Natural killer cell treated with Interleukin-12 subunit alpha and Interleukin-12 subunit beta and Interleukin-15 and Interleukin-18, amount 100 ng/mL, for 72 hours (primary cell): Measurements from ENCODE around the gene CCDC6. TPM values are rescaled to one million over a fixed set of nuclear protein-coding genes. Genes with fewer than 3 reads are reported as not detected.

ENCODE experiments used
- ATAC-seq, 2 donors: fragments of 150-1000 bp; cut with Tn5 transposase in 1 of 2; sonication (Bioruptor Pico), chemical (Tn5 transposase) in 1 of 2; 2 replicates each; pipeline ENCODE4 v1.10.0; 2021
- DNase-seq: peaks from one replicate; pipeline ENCODE4 v3.0.0; 2022; ENCODE audit warnings: low spot score
- H3K27ac Mint-ChIP-seq, 2 donors: 1 replicate in 1 of 2; 2 replicates in 1 of 2; pipeline ENCODE4 v1.8.0; 2022; ENCODE audit warnings: mixed read lengths in 2 of 2, mild to moderate bottlenecking in 1 of 2, moderate library complexity in 1 of 2
- H3K27me3 Mint-ChIP-seq, 2 donors: 1 replicate in 1 of 2; 2 replicates in 1 of 2; pipeline ENCODE4 v1.8.0; 2022; ENCODE audit warnings: mixed read lengths in 2 of 2
- H3K36me3 Mint-ChIP-seq: one replicate; pipeline ENCODE4 v1.8.0; 2022; ENCODE audit warnings: mixed read lengths
- H3K4me1 Mint-ChIP-seq, 2 donors: 1 replicate in 1 of 2; 2 replicates in 1 of 2; pipeline ENCODE4 v1.8.0; 2022; ENCODE audit warnings: low read depth in 2 of 2, mixed read lengths in 2 of 2, mild to moderate bottlenecking in 1 of 2
- H3K4me3 Mint-ChIP-seq: one replicate; pipeline ENCODE4 v1.8.0; 2022; ENCODE audit warnings: mixed read lengths
- H3K9me3 Mint-ChIP-seq: 2 replicates; pipeline ENCODE4 v1.8.0; 2022; ENCODE audit warnings: mixed read lengths
- total RNA-seq, 2 donors: library from RNA; stranded (reverse); gene quantifications; one replicate each; pipeline ENCODE4 v1.2.3, GENCODE V29; 2022

Gene CCDC6
- total RNA-seq, 2 donors from 2014 or later: 65.7 to 104 TPM

DNA sequence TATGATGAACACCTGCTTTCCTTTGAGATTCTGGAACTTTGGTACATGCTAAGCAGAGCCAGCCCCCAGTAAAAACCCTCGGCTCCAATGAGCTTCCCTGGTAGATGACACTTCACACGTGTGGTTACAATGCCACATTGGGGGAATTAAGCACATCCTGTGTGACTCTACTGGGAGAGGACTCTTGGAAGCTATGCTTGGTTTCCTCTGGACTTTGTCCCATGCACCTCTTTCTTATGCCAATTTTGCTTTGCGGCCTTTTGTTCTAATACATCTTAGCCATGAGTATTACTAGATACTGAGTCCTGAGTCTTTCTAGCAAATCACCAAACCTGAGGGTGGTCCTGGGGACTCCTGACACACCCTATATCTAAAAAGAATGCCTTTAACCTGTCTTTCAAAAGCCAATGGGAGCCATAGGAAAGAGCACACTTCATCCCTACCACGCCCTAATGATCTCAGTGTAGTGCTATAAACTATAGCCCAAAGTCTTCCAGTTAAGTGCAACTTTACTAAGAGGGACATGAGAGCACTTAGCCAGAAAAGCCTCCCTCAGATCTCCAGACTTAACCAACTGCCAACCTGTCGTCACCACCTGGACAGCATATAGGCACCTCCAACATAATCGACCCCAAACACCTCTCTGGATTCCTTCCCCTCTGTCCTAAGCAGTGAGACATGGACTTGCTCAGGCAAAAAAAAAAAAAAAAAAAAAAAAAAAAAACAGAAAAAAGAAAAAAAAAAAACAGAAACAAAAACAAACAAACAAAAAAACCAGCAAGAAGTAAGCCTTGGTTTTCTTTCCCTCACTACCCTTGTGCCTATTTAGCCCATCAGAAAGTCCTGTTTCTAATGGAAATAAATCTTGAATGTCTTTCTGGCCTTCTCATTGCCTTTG lies 37.4 kb downstream of the CCDC6 start:
- DNase-seq: no peak
- Mint-ChIP-seq H3K9me3 (no peaks in the 10 kb centered on the region), H3K27me3 (no peaks in the 10 kb centered on the region), H3K27ac (peak overlapping the region in 1 of 2 donors; percentile 74), H3K36me3 (no peaks in the 10 kb centered on the region), H3K4me1 (peaks cover 70 to 73% of the 10 kb centered on the region in 2 donors), H3K4me3 (no peak overlapping the region)
- ATAC-seq: no peak

DNA sequence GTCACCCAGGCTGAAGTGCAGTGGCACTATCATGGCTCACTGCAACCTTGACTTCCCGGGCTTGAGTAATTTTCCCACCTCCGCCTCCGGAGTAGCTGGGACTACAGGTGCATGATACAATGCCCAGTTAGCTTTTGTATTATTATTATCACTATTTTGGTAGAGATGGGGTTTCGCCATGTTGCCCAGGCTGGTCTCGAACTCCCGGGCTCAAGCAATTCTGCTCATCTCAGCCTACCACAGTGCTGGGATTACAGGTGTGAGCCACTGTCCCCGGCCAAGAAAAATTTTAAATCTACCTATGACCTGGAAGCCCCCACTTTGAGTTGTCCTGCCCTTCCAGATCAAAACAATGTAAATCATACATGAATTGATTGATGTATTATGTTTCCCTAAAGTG lies 38.8 kb downstream of the CCDC6 start:
- H3K27me3 Mint-ChIP-seq: no peaks in the 10 kb centered on the region
- no peak for ATAC-seq
- H3K4me1 Mint-ChIP-seq: peaks cover 61 to 63% of the 10 kb centered on the region in 2 donors
- H3K9me3 Mint-ChIP-seq: no peaks in the 10 kb centered on the region
- H3K36me3 Mint-ChIP-seq: no peaks in the 10 kb centered on the region
- no peak for DNase-seq
- peak overlapping the region in 1 of 2 donors; percentile 74 for H3K27ac Mint-ChIP-seq
- H3K4me3 Mint-ChIP-seq: no peak overlapping the region

DNA sequence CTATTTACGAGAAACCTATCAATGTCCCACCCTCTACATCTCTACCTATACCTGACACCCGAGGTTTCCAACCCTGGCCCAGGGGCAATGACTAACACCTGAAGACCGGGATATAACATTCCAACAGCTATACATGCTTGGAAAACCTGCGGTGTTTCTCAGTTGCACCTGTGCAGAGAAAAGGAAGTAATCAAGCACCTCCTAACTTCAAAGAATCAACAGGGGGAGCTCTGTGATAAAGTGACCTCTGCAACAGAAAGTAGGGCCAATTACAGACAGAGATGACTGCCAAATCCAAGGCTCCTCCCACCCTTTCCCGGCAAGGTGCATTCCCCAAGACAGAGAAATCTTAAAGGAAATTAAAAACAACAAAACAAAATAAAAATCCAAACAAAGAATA lies 41.3 kb downstream of the CCDC6 start:
- Mint-ChIP-seq H3K36me3 (no peaks in the 10 kb centered on the region), H3K27me3 (no peaks in the 10 kb centered on the region), H3K27ac (peak overlapping the region in 1 of 2 donors; percentile 82), H3K9me3 (no peaks in the 10 kb centered on the region), H3K4me3 (no peak overlapping the region), H3K4me1 (peaks cover 46 to 61% of the 10 kb centered on the region in 2 donors)
- DNase-seq (no peak), ATAC-seq (peak; percentile 54 to 71)

DNA sequence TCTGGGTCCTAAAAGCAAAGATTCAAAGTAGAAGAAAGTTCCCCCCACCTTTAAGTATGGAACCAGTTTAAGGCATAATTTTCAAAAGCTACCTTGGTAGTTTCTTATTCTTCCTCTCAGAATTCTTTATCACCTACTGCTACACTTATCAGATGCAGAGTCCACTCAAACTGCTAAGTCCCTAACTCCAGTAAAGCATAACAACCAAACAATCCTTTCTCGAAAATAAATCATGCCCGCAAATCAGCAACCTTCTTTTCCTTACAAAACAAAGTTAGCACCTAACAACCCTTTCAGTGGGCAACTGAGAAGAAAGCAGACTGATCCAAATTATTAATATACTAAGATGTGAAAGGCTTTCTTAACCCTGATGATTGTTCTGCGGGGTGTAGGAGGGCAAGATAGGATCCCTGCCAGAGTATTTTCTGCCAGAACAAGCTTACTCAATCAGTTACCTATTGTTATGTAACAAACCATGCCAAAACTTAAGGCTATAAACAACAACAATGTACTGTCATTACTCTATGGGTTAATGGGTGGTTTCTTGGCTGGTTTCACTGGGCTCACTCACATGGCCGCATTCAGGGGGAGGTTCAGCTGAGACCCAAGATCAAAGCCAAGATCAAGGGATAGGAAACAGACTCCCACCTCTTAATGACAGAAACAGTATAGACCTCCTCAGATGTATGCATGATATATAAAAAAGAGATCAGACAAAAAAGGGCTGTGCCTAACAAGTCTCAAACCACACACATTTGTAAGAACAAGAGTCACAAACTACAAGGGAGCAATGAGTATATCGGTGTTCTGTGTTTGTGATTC lies 42.0 kb downstream of the CCDC6 start:
- Mint-ChIP-seq H3K27ac (peak overlapping the region in 1 of 2 donors; percentile 82), H3K36me3 (peaks cover 4% of the 10 kb centered on the region), H3K4me3 (no peak overlapping the region), H3K9me3 (peaks cover 2% of the 10 kb centered on the region), H3K4me1 (peaks cover 43 to 59% of the 10 kb centered on the region in 2 donors), H3K27me3 (no peaks in the 10 kb centered on the region)
- no peak for ATAC-seq
- DNase-seq: no peak

DNA sequence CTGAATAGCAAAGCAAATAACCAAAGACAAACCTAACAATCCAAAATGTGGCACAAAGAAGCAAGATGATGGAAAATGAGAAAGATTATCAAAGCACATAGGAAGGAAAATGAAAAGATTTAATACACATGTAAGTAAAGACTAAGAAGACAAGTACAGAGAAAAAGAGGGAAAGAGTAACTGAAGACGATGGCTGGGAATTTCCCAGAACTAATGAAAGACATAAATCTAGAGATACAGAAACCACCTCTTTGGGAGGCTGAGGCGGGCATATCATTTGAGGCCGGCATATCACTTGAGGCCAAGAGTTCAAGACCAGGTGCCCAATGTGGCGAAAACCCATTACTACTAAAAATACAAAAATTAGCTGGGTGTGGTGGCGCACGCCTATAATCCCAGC lies 46.8 kb downstream of the CCDC6 start:
- Mint-ChIP-seq H3K36me3 (peaks cover 8% of the 10 kb centered on the region), H3K27ac (peak overlapping the region in 1 of 2 donors; percentile 9), H3K4me3 (no peak overlapping the region), H3K9me3 (peaks cover 2% of the 10 kb centered on the region), H3K4me1 (peaks cover 31 to 46% of the 10 kb centered on the region in 2 donors), H3K27me3 (no peaks in the 10 kb centered on the region)
- ATAC-seq: no peak
- DNase-seq: no peak

DNA sequence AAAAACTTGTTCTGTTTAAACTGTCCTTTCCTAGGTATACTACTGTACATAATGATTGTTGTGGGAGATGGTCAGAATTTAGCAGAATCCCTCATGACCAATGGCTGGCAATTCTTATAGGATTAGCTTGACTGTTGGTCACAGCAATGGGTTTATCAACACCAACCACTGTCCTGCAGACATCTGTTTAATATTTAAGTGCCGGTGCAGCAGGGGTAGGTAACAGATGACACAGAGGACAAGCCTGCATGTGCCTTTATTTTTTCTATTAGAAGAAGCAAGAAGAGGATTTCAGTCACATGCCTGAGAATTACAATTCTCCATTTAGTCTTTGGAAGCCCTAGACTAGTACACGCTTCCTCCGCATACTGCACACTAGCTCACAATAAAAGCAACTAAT lies 48.4 kb downstream of the CCDC6 start:
- ATAC-seq (no peak), DNase-seq (no peak)
- Mint-ChIP-seq H3K27me3 (no peaks in the 10 kb centered on the region), H3K4me3 (no peak overlapping the region), H3K36me3 (peaks cover 10% of the 10 kb centered on the region), H3K9me3 (peaks cover 2% of the 10 kb centered on the region), H3K4me1 (peaks cover 37 to 48% of the 10 kb centered on the region in 2 donors), H3K27ac (no peak overlapping the region)

DNA sequence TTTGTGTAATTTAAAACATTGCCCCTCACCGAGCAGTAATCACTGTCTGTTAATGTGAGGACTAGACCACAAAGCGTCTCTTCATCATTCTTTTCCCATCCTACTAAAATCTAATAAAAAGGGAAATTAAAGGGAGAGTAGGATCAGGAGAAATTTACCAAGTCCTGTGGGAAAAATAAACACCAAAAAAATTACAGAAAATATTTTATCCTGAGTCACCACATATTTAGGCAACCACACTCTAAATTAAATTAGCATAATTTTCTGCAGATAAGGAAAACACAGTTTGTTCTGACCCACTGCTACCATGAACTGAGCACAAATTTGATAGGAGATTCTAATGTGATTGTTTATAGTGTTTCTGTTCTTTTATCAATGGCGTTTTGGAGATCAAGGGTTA lies 49.3 kb downstream of the CCDC6 start:
- DNase-seq: no peak
- no peak for ATAC-seq
- Mint-ChIP-seq H3K27me3 (no peaks in the 10 kb centered on the region), H3K9me3 (peaks cover 2% of the 10 kb centered on the region), H3K27ac (no peak overlapping the region), H3K4me1 (peaks cover 46 to 57% of the 10 kb centered on the region in 2 donors), H3K4me3 (no peak overlapping the region), H3K36me3 (peaks cover 15% of the 10 kb centered on the region)

DNA sequence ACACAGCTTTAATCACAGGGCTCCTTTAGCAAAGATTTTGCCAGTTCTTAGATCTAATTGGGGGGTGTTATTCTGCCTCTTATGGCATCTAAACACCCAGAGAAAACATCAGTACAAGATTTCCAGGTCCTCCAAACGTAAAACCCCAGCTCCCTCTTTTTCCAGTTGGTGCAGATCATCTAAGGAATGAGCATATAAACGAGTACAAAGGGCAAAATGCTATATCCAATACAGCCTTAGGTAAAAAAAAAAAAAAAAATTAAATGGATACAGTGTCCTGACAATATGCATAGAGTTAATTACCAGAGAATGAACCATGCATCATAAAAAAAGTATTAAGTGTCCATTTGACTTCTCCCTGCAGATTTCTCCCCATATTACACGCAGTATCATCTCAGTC lies 50.3 kb downstream of the CCDC6 start:
- ATAC-seq (no peak), DNase-seq (no peak)
- Mint-ChIP-seq H3K36me3 (peaks cover 18% of the 10 kb centered on the region), H3K4me3 (no peak overlapping the region), H3K27ac (peak overlapping the region in 1 of 2 donors; percentile 51), H3K27me3 (no peaks in the 10 kb centered on the region), H3K9me3 (peaks cover 2% of the 10 kb centered on the region), H3K4me1 (peaks cover 47 to 55% of the 10 kb centered on the region in 2 donors)

DNA sequence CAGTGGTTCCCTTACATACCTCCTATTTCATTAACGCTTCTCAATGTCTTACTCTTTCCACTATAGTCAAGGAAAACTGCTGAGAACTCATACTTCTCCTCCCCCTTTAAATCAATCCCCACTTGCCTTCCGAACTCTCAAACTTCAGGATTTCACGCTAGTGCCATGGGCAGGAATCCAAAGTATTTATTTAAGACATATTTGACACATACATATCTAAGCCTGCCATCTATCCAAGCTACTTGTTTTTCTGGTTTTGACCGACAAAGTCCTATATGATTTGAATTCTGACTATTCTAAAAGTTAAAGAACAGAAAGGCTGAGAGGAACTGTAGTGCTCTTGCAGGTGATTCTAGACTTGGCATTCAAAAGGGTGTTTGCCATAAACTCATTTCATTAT lies 51.8 kb downstream of the CCDC6 start:
- H3K4me1 Mint-ChIP-seq: peaks cover 44 to 45% of the 10 kb centered on the region in 2 donors

DNA sequence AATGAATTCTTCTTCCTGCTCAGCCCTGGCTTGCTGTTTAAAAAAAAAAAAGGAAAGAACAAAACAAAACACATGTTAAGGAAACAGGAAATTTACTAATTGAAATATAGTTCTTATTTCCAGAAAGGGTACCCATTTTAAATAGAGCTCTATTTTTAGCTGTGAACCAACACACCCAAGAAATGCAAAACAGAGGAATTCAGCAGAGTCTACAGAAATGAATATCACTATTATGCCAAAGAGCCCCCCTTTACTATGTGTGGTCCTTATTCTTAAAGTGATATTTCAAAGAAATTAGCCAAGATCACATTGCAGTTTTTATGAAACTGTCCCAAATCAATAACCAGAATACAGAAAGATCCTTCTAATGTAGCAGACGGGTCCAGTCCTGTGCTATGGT lies 53.7 kb downstream of the CCDC6 start:
- Mint-ChIP-seq H3K4me1 (peaks cover 28 to 38% of the 10 kb centered on the region in 2 donors), H3K4me3 (no peak overlapping the region), H3K27me3 (no peaks in the 10 kb centered on the region), H3K9me3 (no peaks in the 10 kb centered on the region), H3K36me3 (peaks cover 13% of the 10 kb centered on the region), H3K27ac (peak overlapping the region in 1 of 2 donors; percentile 24)
- no peak for ATAC-seq
- DNase-seq: no peak

More for the DNA sequence above, 51.8 kb downstream of the CCDC6 start:
- H3K4me3 Mint-ChIP-seq: peak overlapping the region; percentile 14
- DNase-seq (no peak), ATAC-seq (no peak)
- H3K27me3 Mint-ChIP-seq: no peaks in the 10 kb centered on the region
- H3K27ac Mint-ChIP-seq: no peak overlapping the region
- peaks cover 17% of the 10 kb centered on the region for H3K36me3 Mint-ChIP-seq
- peaks cover 2% of the 10 kb centered on the region for H3K9me3 Mint-ChIP-seq

DNA sequence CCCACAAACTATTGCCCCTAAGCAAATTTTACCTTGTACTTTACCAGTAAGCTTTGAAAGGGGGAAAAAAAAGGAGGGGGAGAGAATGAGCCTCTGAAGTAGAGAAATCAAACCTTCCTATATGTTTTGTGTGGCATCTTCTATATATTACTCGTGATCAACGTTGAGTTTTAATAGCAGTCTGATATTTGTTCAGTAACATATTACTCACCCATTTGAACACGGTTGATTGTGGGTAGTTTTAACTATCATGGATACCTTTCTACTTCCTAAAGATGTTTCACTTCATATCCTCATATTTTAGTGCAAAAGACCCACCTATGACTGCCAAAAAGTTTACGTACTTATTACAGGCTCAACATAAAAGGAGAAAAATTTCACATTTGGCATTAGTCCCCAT lies 54.5 kb downstream of the CCDC6 start:
- H3K27me3 Mint-ChIP-seq: no peaks in the 10 kb centered on the region
- H3K9me3 Mint-ChIP-seq: no peaks in the 10 kb centered on the region
- peaks cover 13% of the 10 kb centered on the region for H3K36me3 Mint-ChIP-seq
- H3K4me3 Mint-ChIP-seq: no peak overlapping the region
- H3K27ac Mint-ChIP-seq: no peak overlapping the region
- DNase-seq: no peak
- no peak for ATAC-seq
- H3K4me1 Mint-ChIP-seq: peaks cover 28 to 33% of the 10 kb centered on the region in 2 donors

DNA sequence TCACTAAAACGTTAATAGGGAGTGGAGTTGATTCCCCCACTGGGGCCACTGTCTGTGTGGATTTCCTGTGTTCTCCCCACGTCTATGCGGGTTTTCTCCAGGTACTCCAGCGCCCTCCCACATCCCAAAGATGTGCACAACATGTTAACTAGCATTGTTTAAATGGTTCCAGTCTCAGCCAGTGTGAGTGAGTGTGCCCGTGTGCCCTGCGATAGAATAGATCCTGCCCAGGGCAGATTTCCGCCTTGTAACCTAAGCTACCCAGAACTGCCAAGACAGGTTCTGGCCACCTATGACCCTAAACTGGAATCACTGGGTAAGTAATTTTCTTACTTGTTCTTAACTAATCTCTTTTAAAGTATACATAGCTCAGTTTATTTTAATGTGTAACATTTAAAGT lies 58.5 kb downstream of the CCDC6 start:
- Mint-ChIP-seq H3K4me3 (no peak overlapping the region), H3K36me3 (peaks cover 15% of the 10 kb centered on the region), H3K27me3 (no peaks in the 10 kb centered on the region), H3K9me3 (no peaks in the 10 kb centered on the region), H3K4me1 (peaks cover 14 to 23% of the 10 kb centered on the region in 2 donors), H3K27ac (no peak overlapping the region)
- no peak for ATAC-seq
- DNase-seq: no peak

DNA sequence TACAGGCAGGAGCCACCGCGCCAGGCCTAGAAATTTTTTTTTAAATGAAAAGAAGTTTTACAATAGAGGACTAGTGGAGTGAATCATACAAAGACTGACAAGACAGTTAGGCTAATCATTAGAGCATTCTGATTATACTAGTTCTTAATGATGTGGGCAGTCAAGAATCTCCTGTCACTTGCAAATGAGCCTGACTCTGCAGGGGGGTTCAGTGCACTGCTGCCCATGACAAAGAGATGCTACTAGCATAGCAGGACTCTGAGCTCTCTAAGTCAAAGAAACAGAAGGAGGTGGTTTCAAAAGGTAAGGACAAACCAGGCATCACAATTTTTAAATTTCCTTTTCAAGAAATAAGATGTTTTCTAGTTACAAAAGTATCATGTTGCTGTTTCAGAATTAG lies 59.0 kb downstream of the CCDC6 start:
- DNase-seq (no peak), ATAC-seq (no peak)
- Mint-ChIP-seq H3K27me3 (no peaks in the 10 kb centered on the region), H3K9me3 (no peaks in the 10 kb centered on the region), H3K4me3 (no peak overlapping the region), H3K4me1 (peaks cover 10 to 18% of the 10 kb centered on the region in 2 donors), H3K27ac (peak overlapping the region in 1 of 2 donors; percentile 11), H3K36me3 (peaks cover 15% of the 10 kb centered on the region)

DNA sequence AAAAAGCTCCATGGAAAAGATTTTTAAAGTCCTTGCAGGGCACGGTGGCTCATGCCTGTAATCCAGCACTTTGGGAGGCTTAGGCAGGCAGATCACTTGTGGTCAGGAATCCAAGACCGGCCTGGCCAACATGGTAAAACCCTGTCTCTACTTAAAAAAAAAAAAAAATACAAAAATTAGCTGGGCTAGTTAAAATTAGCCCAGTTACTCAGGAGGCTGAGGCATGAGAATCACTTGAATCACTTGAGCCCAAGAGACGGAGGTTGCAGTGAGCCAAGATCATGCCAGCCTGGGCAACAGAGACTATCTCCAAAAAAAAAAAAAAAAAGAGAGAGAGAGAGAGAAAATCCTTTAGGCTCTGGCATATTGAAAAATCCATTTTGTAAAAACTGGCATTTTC lies 61.9 kb downstream of the CCDC6 start:
- Mint-ChIP-seq H3K4me1 (peaks cover 21 to 26% of the 10 kb centered on the region in 2 donors), H3K36me3 (peaks cover 25% of the 10 kb centered on the region), H3K27me3 (no peaks in the 10 kb centered on the region), H3K4me3 (no peak overlapping the region), H3K27ac (no peak overlapping the region), H3K9me3 (no peaks in the 10 kb centered on the region)
- DNase-seq: no peak
- no peak for ATAC-seq
